HG02763 (cell line): ENCODE results near the gene CSF1R.

Experiments
- ATAC-seq: cut with Tn5 transposase; IDR thresholded peaks from one replicate; pipeline ENCODE4 v1.9.1; 2021; ENCODE audit warnings: mild to moderate bottlenecking, moderate library complexity; ENCODE audit not compliant: unreplicated experiment

The CSF1R gene

GRCh38 chr5:150121448-150122157 is 35.2 kb upstream of the CSF1R start:
- no peak for ATAC-seq

- ATAC-seq, result no peak
Observed at GRCh38 chr5:150120617-150121447, 34.5 kb upstream of the CSF1R start.

DNA sequence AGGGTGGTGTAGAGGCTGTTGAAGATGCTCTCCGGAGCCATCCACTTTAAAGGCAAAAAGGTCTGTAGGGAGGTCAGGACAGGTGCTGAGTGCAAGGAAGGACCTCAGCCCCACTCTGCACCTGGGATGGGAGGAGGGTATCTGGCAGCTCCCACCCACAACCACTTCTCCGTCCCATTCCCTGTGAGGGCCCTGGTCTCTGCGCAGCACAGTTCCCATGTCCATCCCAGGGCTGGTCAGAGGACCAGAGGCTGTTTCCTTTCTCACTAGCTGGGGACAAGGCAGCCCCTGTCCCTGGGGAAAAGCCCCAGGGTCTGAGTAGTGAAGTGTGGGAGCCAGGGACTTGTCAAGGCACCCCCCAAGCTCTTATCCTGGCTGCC is 33.7 kb upstream of the CSF1R start:
- no peak for ATAC-seq

DNA sequence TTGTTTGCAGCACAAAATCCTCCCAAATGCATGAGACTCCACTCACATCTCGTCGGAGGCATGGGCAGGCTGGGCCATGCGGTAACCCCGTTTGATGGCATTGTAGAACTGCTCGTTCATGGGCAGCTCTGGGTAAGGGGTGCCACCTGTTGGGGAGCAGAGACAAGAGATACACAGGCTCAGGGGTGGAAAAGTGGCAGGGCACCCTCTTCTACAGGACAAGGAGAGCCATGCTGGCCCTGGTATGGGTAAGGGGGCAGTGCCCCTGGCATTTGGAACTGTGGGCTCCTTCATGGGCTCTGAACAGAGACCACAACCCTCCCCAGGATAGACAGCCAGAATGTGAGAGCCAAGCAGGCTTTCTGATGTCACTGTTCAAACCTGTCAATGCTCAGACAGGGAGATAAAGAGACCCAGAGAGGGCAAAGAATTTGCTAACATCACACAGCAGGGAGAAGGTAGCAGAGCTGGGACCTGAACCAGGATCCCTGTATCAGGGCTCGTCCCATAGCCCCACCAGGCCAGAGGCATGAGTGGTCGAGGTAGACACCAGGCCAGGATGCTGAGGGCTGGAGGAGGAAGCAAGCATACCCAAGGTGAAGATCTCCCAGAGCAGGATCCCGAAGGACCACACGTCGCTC is 33.2 kb upstream of the CSF1R start:
- no peak for ATAC-seq

- no peak for ATAC-seq
Observed at GRCh38 chr5:150118561-150119229, 32.3 kb upstream of the CSF1R start.

DNA sequence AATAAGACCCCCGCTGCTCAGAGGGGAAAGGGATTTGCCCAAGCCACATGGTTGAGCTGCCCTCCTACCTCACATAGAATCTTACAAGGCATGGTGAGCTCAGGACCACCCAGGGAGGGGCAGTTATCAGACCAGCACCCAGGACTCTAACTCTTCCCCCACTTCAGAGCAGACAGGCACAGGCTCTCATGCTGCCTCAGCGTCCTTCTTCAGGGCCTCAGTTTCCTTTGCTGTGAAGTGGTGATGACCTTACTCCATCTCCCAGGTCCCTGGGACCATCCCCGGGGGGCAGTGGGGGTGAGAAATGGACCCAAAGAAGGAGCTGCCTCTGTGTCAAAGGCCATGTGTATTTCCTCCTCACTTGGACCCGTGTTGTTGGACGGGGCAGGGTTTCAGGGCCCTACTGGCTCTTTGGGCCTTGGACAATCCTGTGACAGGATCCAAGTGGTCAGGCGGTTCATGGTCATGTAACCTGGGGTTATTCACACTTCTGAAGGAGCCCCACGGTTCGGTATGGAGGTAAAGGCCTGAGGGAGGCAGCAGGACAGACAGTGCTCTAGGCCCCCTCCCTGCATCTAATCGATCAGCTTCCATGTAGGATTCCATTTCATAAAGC is 31.7 kb upstream of the CSF1R start:
- ATAC-seq, result no peak

- ATAC-seq, result no peak
Observed at GRCh38 chr5:150116667-150117400, 30.5 kb upstream of the CSF1R start.

DNA sequence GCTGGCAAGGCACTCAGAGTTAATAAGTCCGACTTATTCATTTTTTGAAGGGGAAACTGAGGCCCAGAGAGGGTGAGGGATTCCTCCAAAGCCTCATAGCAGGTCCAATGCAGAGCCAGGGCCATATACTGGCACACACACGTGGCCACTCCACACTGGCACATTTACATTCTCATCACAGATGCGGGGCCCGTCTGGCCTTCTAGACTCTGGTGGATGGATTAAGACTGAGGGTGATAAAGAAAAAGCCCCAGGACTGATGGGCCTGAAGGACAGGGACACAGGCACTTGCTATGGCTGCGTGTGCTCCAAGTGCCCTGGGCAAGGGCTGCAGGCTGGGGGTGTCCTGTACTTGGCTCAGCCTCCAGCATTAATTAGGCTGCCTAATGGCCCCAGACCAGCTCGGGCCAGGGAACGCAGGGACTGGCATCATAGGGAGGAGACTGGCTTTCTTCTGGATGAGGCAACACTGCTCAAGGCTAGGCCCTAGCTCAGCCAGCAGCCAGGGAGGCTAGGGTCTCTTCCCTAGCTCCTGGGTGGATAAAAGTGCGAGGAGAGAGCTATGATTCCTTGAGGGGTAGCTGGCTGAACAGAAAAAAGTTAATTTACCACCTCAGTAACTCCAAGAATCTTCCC is 28.5 kb upstream of the CSF1R start:
- no peak for ATAC-seq

GRCh38 chr5:150114102-150114641 is 27.8 kb upstream of the CSF1R start:
- ATAC-seq, result no peak

DNA sequence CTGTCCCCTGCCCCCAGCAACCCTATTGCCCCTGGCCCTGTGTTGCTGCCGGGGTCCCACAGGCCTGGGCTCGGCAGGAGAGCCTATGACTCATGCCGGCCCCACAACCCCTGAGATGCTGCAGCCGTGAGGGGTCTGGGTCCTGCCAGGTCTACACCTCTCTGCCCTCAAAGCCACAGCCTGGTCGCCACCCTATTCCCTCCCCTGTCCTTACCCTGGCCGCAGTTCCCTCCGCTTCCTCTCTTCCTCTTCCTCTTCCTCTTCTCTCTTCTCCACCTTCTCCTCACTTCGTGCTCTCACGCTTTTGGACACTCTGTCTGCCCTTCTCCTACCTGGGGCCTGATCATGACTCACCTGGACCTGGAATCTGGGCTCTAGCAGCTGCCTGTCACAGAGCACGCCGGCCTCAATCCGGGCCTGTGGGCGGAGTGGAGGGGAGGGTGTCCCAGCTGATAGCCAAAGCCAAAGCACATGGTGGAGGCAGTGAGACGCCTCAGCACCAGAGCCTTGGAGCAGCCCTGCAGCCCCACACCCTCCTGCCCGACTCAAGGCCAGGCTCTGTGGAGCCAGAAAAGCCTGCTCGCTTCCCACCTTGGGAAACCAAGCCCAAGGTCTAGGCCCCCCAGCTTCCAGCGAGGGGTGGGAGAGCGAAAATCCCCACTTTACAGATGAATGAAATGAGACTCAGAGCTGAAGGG is 26.8 kb upstream of the CSF1R start:
- ATAC-seq, result no peak

GRCh38 chr5:150112201-150113046 is 26.1 kb upstream of the CSF1R start:
- ATAC-seq, result no peak

GRCh38 chr5:150111122-150111521 is 24.8 kb upstream of the CSF1R start:
- no peak for ATAC-seq

GRCh38 chr5:150109921-150110320 is 23.6 kb upstream of the CSF1R start:
- ATAC-seq, result no peak

DNA sequence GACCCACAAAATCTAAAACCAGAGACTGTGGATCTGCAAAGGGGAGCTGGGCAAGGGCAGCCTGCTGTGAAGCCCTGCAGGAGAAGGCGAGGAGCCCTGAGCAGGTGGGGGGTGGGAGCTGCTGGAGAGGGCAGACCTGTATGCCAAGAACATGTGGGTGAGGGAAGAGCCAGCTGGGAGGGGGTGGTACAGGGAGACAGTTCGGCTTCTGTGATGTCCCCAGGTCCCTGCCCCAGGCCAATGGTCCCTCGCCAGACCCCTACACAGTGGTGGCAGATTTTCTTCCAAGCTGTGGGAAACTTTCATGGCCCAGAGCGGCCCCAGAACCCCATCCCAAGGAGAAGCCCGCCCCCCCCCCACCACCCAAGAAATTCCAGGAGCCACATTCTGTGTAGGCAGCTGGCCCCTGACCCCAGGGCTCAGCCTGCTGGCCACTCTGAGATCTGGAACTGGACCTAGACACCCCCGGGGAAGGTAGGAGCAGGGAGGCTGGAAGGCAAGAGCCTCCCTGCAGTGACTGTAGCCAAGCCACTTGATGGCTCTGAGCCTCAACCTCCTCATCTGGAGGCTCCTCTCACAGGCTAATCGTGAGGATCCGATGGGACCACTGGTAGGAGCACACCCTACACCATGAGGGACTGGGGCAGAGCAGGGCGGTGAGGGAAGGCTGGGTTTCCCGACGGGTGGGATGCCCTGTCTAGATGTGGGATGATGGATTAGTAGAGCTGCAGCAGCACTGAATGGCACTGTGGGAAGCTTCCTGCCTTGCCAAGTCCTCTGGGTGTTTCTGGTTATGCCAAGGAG is 22.6 kb upstream of the CSF1R start:
- no peak for ATAC-seq

GRCh38 chr5:150107909-150108447 is 21.6 kb upstream of the CSF1R start:
- no peak for ATAC-seq

DNA sequence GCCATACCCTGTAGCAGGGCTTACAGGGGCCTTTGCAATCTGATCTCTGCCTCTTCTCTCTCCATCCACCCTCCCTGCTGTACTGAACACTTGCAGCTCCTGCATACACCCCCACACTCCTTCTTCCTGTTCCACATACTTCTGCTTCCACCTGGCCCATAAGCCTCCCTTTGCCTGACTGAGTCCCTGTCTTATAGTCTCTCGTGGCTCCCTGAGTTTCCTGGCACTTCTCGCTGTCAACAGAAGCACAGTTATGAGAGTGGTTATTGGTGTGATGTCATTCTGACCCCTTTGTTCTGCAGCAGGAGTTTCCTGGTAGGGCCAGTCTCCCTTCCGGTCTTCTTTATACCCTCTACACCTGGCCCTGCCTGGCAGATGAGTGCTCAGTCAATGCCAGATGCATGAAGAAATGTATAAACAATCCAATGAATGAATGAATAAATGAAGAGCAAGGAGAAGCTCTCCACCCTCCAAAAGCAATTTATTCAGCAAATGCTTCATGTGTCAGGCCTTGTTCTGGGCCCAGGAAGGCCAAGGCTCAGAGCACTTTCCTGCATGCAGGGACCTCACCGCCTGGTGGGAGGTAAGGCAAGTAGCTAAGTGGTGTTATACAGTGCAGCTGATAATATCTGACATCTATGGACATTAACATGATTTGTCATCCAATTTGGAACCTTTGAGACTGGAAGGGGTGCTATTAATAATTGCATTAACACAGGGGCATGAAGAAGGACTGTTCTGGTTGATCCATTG is 20.5 kb upstream of the CSF1R start:
- ATAC-seq, result no peak
